OCI-LY1 (cell line): Measurements from ENCODE around the gene EPB41.

Experiments used
- CTCF ChIP-seq: fragments of 200-600 bp; sonication (generic), shearing (Covaris generic); IDR thresholded peaks from 2 replicates; pipeline ENCODE4 v1.5.1; 2017; ENCODE audit warnings: mild to moderate bottlenecking, antibody characterized with exemption, low read length, moderate library complexity, mixed read lengths
- EZH2 ChIP-seq: fragments of 200-600 bp; sonication (generic), shearing (Covaris generic); IDR thresholded peaks from 2 replicates; pipeline ENCODE4 v1.8.0; 2017; ENCODE audit warnings: borderline replicate concordance, mixed run types, mild to moderate bottlenecking, antibody characterized with exemption, low read length, moderate library complexity, mixed read lengths

- no peak for TF ChIP-seq CTCF
- no peak for TF ChIP-seq EZH2
Observed at GRCh38 chr1:28965271-28965870, 51.0 kb downstream of the EPB41 start.
